NCI-H2227 (cell line): ENCODE measurements around the gene EIF3L.

Experiments
- DNase-seq: peaks from one replicate; lab custom pipeline; 2025; ENCODE audit not compliant: unreplicated experiment; lab: John Stamatoyannopoulos, UW

EIF3L gene

GRCh38 chr22:37926358-37926757 is 77.1 kb downstream of the EIF3L start:
- no peak for DNase-seq

GRCh38 chr22:37926771-37927636 is 77.8 kb downstream of the EIF3L start:
- no peak for DNase-seq

GRCh38 chr22:37927637-37927936 is 78.4 kb downstream of the EIF3L start:
- DNase-seq: no peak

- DNase-seq: no peak
Measured at GRCh38 chr22:37929390-37929789, 80.2 kb downstream of the EIF3L start.

GRCh38 chr22:37930270-37930951 is 81.2 kb downstream of the EIF3L start:
- no peak for DNase-seq

- DNase-seq: no peak
Measured at GRCh38 chr22:37930952-37931440, 81.8 kb downstream of the EIF3L start.

- DNase-seq: no peak
Measured at GRCh38 chr22:37931893-37932389, 82.7 kb downstream of the EIF3L start.

- no peak for DNase-seq
Measured at GRCh38 chr22:37932401-37932800, 83.2 kb downstream of the EIF3L start.

GRCh38 chr22:37932821-37933578 is 83.8 kb downstream of the EIF3L start:
- DNase-seq: no peak

GRCh38 chr22:37933711-37934376 is 84.6 kb downstream of the EIF3L start:
- DNase-seq: peak; percentile 74
